ENCODE measurements around the gene PRKN. TPM values are rescaled to one million over a fixed set of nuclear protein-coding genes. Genes with fewer than 3 reads are reported as not detected.

The PRKN gene
- total and polyA plus RNA-seq, 9 of the 15 experiments (the other 6 are each of a cell fraction or from before 2014, with no cell fraction given) = 0.03 to 0.96 (median 0.15) TPM; not detected in 2

DNA sequence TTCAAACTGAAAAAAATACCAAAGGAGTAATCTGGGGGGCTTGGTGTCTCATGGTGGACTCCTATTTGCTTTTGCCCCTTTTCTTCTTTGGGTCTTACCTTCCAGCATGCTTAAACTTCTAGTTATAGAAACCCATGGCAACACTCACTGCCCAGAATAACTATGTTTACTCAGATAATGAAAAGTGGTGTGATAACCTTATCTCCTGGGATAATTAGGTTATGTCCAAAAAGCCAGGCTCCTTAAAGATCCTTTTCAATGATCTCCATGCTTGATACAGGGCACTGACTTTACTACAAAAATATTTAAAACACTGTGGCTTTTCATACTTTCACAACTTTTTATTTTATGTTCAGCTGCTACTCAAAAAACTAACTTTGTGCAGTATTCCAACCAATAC is 245.6 kb downstream of the PRKN start (continued):
- TF ChIP-seq ZNF609 (CRISPR knock-in tag; IDR thresholded peaks at IDR 0.05; ENCODE audit: borderline replicate concordance) (no peak), GABPB1 (CRISPR knock-in tag; IDR thresholded peaks at IDR 0.05) (no peak), ZNF717 (CRISPR knock-in tag; IDR thresholded peaks at IDR 0.05) (no peak)

DNA sequence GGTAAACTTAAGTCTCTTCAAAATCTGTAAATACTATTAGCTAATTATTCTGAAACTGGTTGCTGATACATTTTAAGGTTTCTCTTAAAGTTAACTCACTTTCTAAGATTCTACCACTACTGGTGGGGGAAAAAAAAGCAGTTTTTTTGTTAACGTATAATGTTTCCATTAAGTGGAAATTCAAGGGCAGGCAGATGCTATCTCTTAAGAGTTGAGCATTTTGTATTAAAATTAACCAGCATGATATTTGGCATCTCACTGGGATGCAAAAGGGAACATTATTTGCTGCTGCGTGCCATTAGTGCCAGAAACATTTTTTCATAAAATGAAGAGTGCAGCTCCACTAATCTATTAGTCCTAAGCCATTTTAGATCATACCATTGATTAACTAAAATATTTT is 246.2 kb downstream of the PRKN start:
- DNase-seq (ENCODE audit: extremely low read depth in 1 of 4, low spot score in 3 of 4) (no peak), FAIRE-seq (no peak), ATAC-seq (no peak)
- Histone ChIP-seq H3K4me3 (no peak overlapping the region), H2AFZ (ENCODE audit: low read depth, low read length) (no peak overlapping the region), H3K9me1 (ENCODE audit: control insufficient read depth, insufficient read depth, low read length) (no peaks in the 10 kb centered on the region), H3K27me3 (ENCODE audit: control insufficient read depth in 2 of 2, insufficient read depth in 2 of 2, low read length in 2 of 2) (no peaks in the 10 kb centered on the region), H3K27ac (ENCODE audit: extremely low read depth, low read depth, low read length) (no peak overlapping the region), H3K4me2 (ENCODE audit: insufficient read depth, low read length) (no peak overlapping the region), H3K9me3 (replicated peaks; ENCODE audit: control insufficient read depth, insufficient read depth, low read depth, low read length) (no peaks in the 10 kb centered on the region), H3K9ac (ENCODE audit: insufficient read depth in 1 of 2, low read depth in 2 of 2, low read length in 2 of 2) (no peak overlapping the region), H3K79me2 (ENCODE audit: control insufficient read depth, insufficient read depth, low read length) (no peaks in the 10 kb centered on the region), H3K4me1 (replicated peaks in 1 of 2; ENCODE audit: control insufficient read depth in 2 of 2, insufficient read depth in 2 of 2, low read length in 2 of 2) (no peaks in the 10 kb centered on the region), H3K36me3 (ENCODE audit: control insufficient read depth, insufficient read depth, low read length) (no peaks in the 10 kb centered on the region), H4K20me1 (replicated peaks; ENCODE audit: control insufficient read depth, insufficient read depth, low read length) (no peaks in the 10 kb centered on the region)
- TF ChIP-seq CBX5 (IDR thresholded peaks at IDR 0.05; ENCODE audit: borderline replicate concordance, low read depth) = no peak
- no peak for TF ChIP-seq NFIC (IDR thresholded peaks at IDR 0.05)
- no peak for TF ChIP-seq ZNF431 (CRISPR knock-in tag; IDR thresholded peaks at IDR 0.05)
- TF ChIP-seq, protein P1, sequence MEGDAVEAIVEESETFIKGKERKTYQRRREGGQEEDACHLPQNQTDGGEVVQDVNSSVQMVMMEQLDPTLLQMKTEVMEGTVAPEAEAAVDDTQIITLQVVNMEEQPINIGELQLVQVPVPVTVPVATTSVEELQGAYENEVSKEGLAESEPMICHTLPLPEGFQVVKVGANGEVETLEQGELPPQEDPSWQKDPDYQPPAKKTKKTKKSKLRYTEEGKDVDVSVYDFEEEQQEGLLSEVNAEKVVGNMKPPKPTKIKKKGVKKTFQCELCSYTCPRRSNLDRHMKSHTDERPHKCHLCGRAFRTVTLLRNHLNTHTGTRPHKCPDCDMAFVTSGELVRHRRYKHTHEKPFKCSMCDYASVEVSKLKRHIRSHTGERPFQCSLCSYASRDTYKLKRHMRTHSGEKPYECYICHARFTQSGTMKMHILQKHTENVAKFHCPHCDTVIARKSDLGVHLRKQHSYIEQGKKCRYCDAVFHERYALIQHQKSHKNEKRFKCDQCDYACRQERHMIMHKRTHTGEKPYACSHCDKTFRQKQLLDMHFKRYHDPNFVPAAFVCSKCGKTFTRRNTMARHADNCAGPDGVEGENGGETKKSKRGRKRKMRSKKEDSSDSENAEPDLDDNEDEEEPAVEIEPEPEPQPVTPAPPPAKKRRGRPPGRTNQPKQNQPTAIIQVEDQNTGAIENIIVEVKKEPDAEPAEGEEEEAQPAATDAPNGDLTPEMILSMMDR (IDR thresholded peaks at IDR 0.05 in 2 of 3, conservative IDR thresholded peaks at IDR 0.05 in 1 of 3; ENCODE audit: insufficient read depth in 2 of 3, low read depth in 1 of 3, low read length in 3 of 3) = no peak
- TF ChIP-seq, protein P2, sequence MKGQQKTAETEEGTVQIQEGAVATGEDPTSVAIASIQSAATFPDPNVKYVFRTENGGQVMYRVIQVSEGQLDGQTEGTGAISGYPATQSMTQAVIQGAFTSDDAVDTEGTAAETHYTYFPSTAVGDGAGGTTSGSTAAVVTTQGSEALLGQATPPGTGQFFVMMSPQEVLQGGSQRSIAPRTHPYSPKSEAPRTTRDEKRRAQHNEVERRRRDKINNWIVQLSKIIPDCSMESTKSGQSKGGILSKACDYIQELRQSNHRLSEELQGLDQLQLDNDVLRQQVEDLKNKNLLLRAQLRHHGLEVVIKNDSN (CRISPR knock-in tag; IDR thresholded peaks at IDR 0.05) = no peak
- no peak for TF ChIP-seq ZNF224 (CRISPR knock-in tag; IDR thresholded peaks at IDR 0.05)
- no peak for TF ChIP-seq LCOR (CRISPR knock-in tag; IDR thresholded peaks at IDR 0.05)
- TF ChIP-seq ZBTB1 (CRISPR knock-in tag; IDR thresholded peaks at IDR 0.05; ENCODE audit: borderline replicate concordance, low read depth) = no peak
- no peak for TF ChIP-seq ZNF134 (CRISPR knock-in tag; conservative IDR thresholded peaks at IDR 0.05)
- ChIA-PET CTCF (ENCODE audit: low intra/inter-chr PET ratio) (no interaction called here), POLR2A (no interaction called here)
- intact Hi-C loops (cut with micrococcal nuclease) = no loop called here
- in situ Hi-C loops (cut with MboI) = no loop called here
- 0% methylated on average over 2 of the region's 2 CpGs for WGBS (ENCODE audit: insufficient coverage, low coverage, missing lambda C conversion rate)
- no TSS peak for BruUV-seq (replicated peaks)
